BJ (cell line): ENCODE measurements around the gene GRK1. TPM values are rescaled to one million over a fixed set of nuclear protein-coding genes. Genes with fewer than 3 reads are reported as not detected.

Source experiments
- CTCF ChIA-PET: fragments of 350-600 bp; formaldehyde crosslinking; extraction: SDS; loops from one replicate; lab custom pipeline; 2021; ENCODE audit warnings: antibody characterized with exemption, inconsistent platforms; lab: Yijun Ruan, JAX
- POLR2A ChIA-PET: fragments of 300-600 bp; sonication (Branson Sonifier 250); formaldehyde crosslinking; extraction: SDS; loops from one replicate; lab custom pipeline; 2021; ENCODE audit warnings: antibody characterized with exemption; lab: Charles Lee
- DNase-seq: peaks from one replicate; pipeline ENCODE4 v3.0.0-alpha.2; 2011; ENCODE audit warnings: low read depth
- H3K27me3 ChIP-seq: 2 replicates; pipeline ENCODE4 v1.6.0; 2011; ENCODE audit warnings: low read length; ENCODE audit not compliant: control insufficient read depth, insufficient read depth
- H3K36me3 ChIP-seq: 2 replicates; pipeline ENCODE4 v1.5.1; 2011; ENCODE audit warnings: low read length; ENCODE audit not compliant: control insufficient read depth, insufficient read depth
- H3K4me3 ChIP-seq: 2 replicates; pipeline ENCODE4 v1.5.1; 2011; ENCODE audit warnings: low read depth, mild to moderate bottlenecking, control low read depth, low read length
- polyA plus RNA-seq: library from polyadenylated mRNA; depleted of rRNA; stranded (reverse); fragments of >200 nt; gene quantifications from 2 replicates; pipeline ENCODE4 v1.2.3, GENCODE V29; 2011
- TF ChIP-seq, protein P1 (sequence below): IDR thresholded peaks from 2 replicates; pipeline ENCODE4 v1.5.1; 2011; ENCODE audit warnings: low read depth, mild to moderate bottlenecking, control low read depth, inconsistent platforms, low read length, moderate library complexity; ENCODE audit not compliant: insufficient read depth

Gene GRK1
- polyA plus RNA-seq, 1 experiment = 0.02 TPM

GRCh38 chr13:113756441-113757097 is 89.5 kb downstream of the GRK1 start:
- Histone ChIP-seq H3K36me3 (no peaks in the 10 kb centered on the region), H3K27me3 (peaks cover 3% of the 10 kb centered on the region), H3K4me3 (no peak overlapping the region)
- POLR2A ChIA-PET = no interaction called here
- CTCF ChIA-PET = interaction anchor here (0.9 kb wide), 1 partner anchor 15 kb away, joined by 3 read pairs; no protein-coding TSS in a partner anchor
- TF ChIP-seq, protein P1, sequence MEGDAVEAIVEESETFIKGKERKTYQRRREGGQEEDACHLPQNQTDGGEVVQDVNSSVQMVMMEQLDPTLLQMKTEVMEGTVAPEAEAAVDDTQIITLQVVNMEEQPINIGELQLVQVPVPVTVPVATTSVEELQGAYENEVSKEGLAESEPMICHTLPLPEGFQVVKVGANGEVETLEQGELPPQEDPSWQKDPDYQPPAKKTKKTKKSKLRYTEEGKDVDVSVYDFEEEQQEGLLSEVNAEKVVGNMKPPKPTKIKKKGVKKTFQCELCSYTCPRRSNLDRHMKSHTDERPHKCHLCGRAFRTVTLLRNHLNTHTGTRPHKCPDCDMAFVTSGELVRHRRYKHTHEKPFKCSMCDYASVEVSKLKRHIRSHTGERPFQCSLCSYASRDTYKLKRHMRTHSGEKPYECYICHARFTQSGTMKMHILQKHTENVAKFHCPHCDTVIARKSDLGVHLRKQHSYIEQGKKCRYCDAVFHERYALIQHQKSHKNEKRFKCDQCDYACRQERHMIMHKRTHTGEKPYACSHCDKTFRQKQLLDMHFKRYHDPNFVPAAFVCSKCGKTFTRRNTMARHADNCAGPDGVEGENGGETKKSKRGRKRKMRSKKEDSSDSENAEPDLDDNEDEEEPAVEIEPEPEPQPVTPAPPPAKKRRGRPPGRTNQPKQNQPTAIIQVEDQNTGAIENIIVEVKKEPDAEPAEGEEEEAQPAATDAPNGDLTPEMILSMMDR = no peak
- DNase-seq = no peak

DNA sequence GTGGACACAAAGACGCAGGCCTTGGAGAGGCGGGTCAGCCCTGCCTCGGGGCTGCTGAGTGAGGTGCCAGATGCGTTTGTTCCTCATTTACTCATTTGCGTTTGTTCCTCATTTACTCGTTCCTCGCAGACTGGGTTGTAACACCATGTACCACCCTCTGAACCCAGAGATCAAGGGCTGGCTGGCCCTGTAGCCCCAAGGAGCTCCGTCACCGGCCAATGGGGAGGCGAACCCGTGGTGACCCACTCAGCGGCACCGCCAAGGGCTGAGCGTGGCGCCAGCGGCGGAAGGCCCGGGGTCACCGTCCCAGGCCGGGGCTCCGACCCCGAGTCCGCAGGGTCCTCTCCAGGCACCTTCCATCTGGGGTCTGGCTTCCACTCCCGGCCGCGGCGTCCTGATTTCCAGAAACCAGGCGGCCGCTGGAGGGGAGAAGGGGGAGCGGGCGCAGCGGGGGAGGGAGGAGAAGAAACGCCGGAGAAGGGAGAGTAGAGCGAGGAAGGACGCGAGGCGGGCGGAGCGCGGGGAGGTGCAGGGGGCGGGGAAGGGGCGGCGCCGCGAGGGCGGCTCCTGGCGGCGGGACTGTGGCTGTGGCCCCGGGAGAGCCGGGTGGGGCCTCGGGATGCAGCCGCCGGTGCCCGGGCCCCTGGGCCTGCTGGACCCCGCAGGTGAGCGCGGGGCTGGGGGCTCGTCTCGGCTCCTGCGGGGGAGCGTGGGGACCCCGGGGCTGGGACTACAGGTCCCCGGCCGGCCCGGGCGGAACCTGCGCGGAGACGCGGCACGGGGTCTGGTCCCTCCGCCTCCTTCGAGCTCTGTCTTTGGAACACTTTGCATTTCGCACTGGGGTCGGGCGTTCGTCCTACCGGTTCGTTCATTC is 91.9 kb downstream of the GRK1 start, which contains the start of gene TMEM255B:
Gene TMEM255B, plus strand, starts transcription at position 576 of the 874 bp plus-strand sequence. Its CDS starts 44 bp downstream, at position 620.
- POLR2A ChIA-PET = interaction anchor here (0.6 kb wide), 1 partner anchor 79 kb away, joined by 5 read pairs; no protein-coding TSS in a partner anchor
- Histone ChIP-seq H3K27me3 (peaks cover 3% of the 10 kb centered on the region), H3K4me3 (peak within 1 kb of the TSS; percentile 43), H3K36me3 (no peaks in the 10 kb centered on the region)
- CTCF ChIA-PET = interaction anchor here (1.0 kb wide), 1 partner anchor 9 kb away, joined by 3 read pairs; no protein-coding TSS in a partner anchor
- TF ChIP-seq, protein P1 = no peak
- DNase-seq = no peak

DNA sequence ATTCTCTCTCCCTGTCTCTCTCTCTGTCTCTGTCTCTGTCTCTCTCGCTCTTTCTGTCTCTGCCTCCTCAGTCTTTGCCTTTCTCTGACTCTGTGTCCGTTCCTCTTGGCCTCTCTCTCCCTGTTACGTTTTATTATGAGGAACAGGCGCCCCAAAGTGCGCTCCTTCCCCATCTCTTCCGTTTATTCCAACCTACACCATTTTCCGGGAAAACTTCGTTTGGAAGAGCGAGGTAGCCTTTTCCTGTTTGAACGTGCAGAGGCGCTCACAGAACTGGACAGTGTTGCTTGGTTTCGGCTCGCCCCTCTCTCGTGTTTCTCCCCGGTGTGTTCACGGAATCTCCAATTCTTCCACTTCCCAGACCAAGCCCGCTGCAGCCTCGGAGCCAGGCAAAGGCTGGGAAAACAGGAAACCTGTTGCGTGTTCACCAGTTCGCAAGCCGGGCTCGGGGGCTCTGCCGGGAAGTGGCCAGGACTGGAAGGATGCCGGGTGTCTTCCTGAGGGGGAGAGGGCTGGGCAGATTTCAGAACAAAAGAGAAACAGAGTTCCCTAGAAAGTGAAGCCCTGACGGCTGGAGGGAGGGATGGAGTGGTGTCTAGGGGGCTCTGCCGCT is 92.6 kb downstream of the GRK1 start:
- CTCF ChIA-PET = interaction anchor here (1.0 kb wide), 1 partner anchor 8 kb away, joined by 3 read pairs; no protein-coding TSS in a partner anchor
- TF ChIP-seq, protein P1 = no peak
- H3K4me3 ChIP-seq = peak overlapping the region; percentile 43
- H3K36me3 ChIP-seq = no peaks in the 10 kb centered on the region
- POLR2A ChIA-PET = interaction anchor here (0.6 kb wide), 1 partner anchor 78 kb away, joined by 5 read pairs; no protein-coding TSS in a partner anchor
- H3K27me3 ChIP-seq = peaks cover 3% of the 10 kb centered on the region
- DNase-seq = no peak

DNA sequence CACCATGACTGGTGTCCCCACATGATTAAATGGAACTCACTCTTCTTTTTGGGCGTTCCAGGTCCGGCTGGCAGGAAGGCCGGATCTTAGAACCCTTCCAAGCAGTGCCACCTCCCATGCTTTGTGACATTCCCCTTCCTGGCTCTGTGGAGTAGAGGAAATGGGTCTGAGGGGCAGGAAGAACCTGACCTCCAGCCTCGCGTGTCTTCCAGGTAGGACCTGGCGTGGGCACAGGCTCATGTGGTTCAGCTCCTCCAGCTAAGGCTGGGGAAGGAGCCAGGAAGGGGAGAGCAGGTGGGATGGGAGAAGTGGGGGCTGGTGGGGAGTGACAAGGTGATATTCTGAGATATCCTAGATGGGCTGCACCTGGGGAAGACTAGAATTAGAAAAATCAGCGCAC is 94.1 kb downstream of the GRK1 start:
- Histone ChIP-seq H3K27me3 (peaks cover 3% of the 10 kb centered on the region), H3K36me3 (no peaks in the 10 kb centered on the region), H3K4me3 (no peak overlapping the region)
- no peak for DNase-seq
- ChIA-PET POLR2A (no interaction called here), CTCF (no interaction called here)
- TF ChIP-seq, protein P1 = no peak

- TF ChIP-seq, protein P1 = no peak
- CTCF ChIA-PET = no interaction called here
- H3K27me3 ChIP-seq = peaks cover 3% of the 10 kb centered on the region; the same call in 1 of the 2 replicates
- no peak overlapping the region for H3K4me3 ChIP-seq
- no peak for DNase-seq
- POLR2A ChIA-PET = no interaction called here
- no peaks in the 10 kb centered on the region for H3K36me3 ChIP-seq
These were observed 95.1 kb downstream of the GRK1 start for GRCh38 chr13:113762075-113762474.
